ENCODE results near the gene TACC2.

The TACC2 gene

GRCh38 chr10:122301055-122301810, 312.3 kb downstream of the TACC2 start:
- DNase-seq: no peak

GRCh38 chr10:122301811-122302115, 312.8 kb downstream of the TACC2 start:
- no peak for DNase-seq

GRCh38 chr10:122302315-122302714, 313.4 kb downstream of the TACC2 start:
- no peak for DNase-seq

- DNase-seq: no peak
These were observed 314.5 kb downstream of the TACC2 start for GRCh38 chr10:122303271-122304053.

Data from NCI-H2107 (cell line).